ENCODE results near the gene MAPT.

DNA sequence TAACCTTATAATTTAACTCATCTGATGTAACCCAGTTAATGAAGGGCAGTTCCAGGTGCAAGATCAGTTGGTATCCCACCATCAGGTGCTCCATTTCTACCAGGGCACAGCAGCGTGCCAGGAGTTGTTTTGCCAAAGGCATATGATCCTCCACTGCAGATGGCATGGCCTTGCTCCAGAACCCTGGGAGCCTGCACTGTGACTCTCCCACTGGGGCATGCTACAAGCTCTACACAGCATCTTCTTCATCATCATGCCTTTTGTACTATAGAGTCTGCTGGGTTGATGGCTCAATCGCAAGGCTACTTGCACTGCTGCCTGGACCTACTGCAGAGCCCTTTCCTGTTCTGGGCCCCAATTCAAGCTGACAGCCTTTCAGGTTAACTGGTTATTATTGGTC, 11.3 kb upstream of the MAPT start:
- TF ChIP-seq, protein P1, sequence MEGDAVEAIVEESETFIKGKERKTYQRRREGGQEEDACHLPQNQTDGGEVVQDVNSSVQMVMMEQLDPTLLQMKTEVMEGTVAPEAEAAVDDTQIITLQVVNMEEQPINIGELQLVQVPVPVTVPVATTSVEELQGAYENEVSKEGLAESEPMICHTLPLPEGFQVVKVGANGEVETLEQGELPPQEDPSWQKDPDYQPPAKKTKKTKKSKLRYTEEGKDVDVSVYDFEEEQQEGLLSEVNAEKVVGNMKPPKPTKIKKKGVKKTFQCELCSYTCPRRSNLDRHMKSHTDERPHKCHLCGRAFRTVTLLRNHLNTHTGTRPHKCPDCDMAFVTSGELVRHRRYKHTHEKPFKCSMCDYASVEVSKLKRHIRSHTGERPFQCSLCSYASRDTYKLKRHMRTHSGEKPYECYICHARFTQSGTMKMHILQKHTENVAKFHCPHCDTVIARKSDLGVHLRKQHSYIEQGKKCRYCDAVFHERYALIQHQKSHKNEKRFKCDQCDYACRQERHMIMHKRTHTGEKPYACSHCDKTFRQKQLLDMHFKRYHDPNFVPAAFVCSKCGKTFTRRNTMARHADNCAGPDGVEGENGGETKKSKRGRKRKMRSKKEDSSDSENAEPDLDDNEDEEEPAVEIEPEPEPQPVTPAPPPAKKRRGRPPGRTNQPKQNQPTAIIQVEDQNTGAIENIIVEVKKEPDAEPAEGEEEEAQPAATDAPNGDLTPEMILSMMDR (IDR thresholded peaks at IDR 0.05; ENCODE audit: low read length): no peak
- TF ChIP-seq EZH2 (optimal IDR thresholded peaks at IDR 0.05; ENCODE audit: low read depth, low read length) (no peak), EZH2phosphoT487 (IDR thresholded peaks at IDR 0.05; ENCODE audit: low read length) (no peak)
